Trophoblast cell (in vitro differentiated cells and primary cell): Measurements from ENCODE around the gene PEDS1.
"Not testable (repeated sequence)": the region's sequence is repeated elsewhere in the genome, so short reads cannot be mapped to it uniquely, and the experiment has no call there.

Source experiments
- DNase-seq, 2 donors: peaks; one replicate each; pipeline ENCODE4 v3.0.0-alpha.2; 2016
- H2AFZ ChIP-seq: 2 replicates; pipeline ENCODE4 v1.6.1; 2013; ENCODE audit warnings: low read length, moderate library complexity, mild to moderate bottlenecking; ENCODE audit not compliant: insufficient read depth, poor library complexity
- H2AK5ac ChIP-seq: 2 replicates; pipeline ENCODE4 v1.6.1; 2013; ENCODE audit warnings: mild to moderate bottlenecking, low read length
- H2BK120ac ChIP-seq: 2 replicates; pipeline ENCODE4 v1.6.1; 2013; ENCODE audit warnings: low read length, mild to moderate bottlenecking, moderate library complexity; ENCODE audit not compliant: insufficient read depth, poor library complexity
- H2BK12ac ChIP-seq: 2 replicates; pipeline ENCODE4 v1.6.1; 2013; ENCODE audit warnings: mild to moderate bottlenecking, low read length, moderate library complexity
- H2BK5ac ChIP-seq: 2 replicates; pipeline ENCODE4 v1.6.1; 2013; ENCODE audit warnings: low read length, low read depth, moderate library complexity, mild to moderate bottlenecking; ENCODE audit not compliant: poor library complexity
- H3K14ac ChIP-seq: 2 replicates; pipeline ENCODE4 v1.6.1; 2013; ENCODE audit warnings: mild to moderate bottlenecking, low read length
- H3K18ac ChIP-seq: 2 replicates; pipeline ENCODE4 v1.6.1; 2013; ENCODE audit warnings: mild to moderate bottlenecking, low read length
- H3K23ac ChIP-seq: 2 replicates; pipeline ENCODE4 v1.6.1; 2013; ENCODE audit warnings: low read length
- H3K27ac ChIP-seq: 2 replicates; pipeline ENCODE4 v1.5.1; 2013; ENCODE audit warnings: low read depth, mild to moderate bottlenecking, inconsistent platforms, low read length, moderate library complexity
- H3K27me3 ChIP-seq: 2 replicates; pipeline ENCODE4 v1.6.1; 2013; ENCODE audit warnings: inconsistent platforms, mild to moderate bottlenecking, low read length, moderate library complexity; ENCODE audit not compliant: insufficient read depth
- H3K36me3 ChIP-seq, 2 experiments: 1 replicate in 1 of 2; 2 replicates in 1 of 2; pipeline ENCODE4 v1.6.1; 2013; ENCODE audit warnings: low read length in 2 of 2, mild to moderate bottlenecking in 2 of 2, moderate library complexity in 1 of 2; ENCODE audit not compliant: insufficient read depth in 2 of 2, control insufficient read depth in 1 of 2
- H3K4ac ChIP-seq: 2 replicates; pipeline ENCODE4 v1.6.1; 2013; ENCODE audit warnings: low read depth, mild to moderate bottlenecking, low read length, moderate library complexity
- H3K4me1 ChIP-seq, 2 experiments: 1 replicate in 1 of 2; 2 replicates in 1 of 2; pipeline ENCODE4 v1.6.1; 2013; ENCODE audit warnings: low read length in 2 of 2, mild to moderate bottlenecking in 2 of 2, moderate library complexity in 1 of 2; ENCODE audit not compliant: insufficient read depth in 2 of 2, control insufficient read depth in 1 of 2
- H3K4me2 ChIP-seq: 2 replicates; pipeline ENCODE4 v1.6.1; 2013; ENCODE audit warnings: inconsistent platforms, mild to moderate bottlenecking, low read length, moderate library complexity
- H3K4me3 ChIP-seq: 2 replicates; pipeline ENCODE4 v1.5.1; 2013; ENCODE audit warnings: mild to moderate bottlenecking, low read depth, low read length, inconsistent platforms
- H3K79me1 ChIP-seq: one replicate; pipeline ENCODE4 v1.6.1; 2013; ENCODE audit warnings: low read length
- H3K79me2 ChIP-seq: 2 replicates; pipeline ENCODE4 v1.6.1; 2013; ENCODE audit warnings: low read length, mild to moderate bottlenecking; ENCODE audit not compliant: control insufficient read depth, insufficient read depth, poor library complexity
- H3K9ac ChIP-seq: 2 replicates; pipeline ENCODE4 v1.6.1; 2013; ENCODE audit warnings: mild to moderate bottlenecking, low read length
- H3K9me3 ChIP-seq: 2 replicates; pipeline ENCODE4 v1.6.1; 2013; ENCODE audit warnings: low read depth, mild to moderate bottlenecking, control low read depth, inconsistent platforms, low read length; ENCODE audit not compliant: insufficient read depth
- H4K12ac ChIP-seq: 2 replicates; pipeline ENCODE4 v1.6.1; 2013; ENCODE audit warnings: low read depth, mild to moderate bottlenecking, low read length, moderate library complexity
- H4K8ac ChIP-seq: 2 replicates; pipeline ENCODE4 v1.6.1; 2013; ENCODE audit warnings: low read depth, mild to moderate bottlenecking, low read length, moderate library complexity
- H4K91ac ChIP-seq: one replicate; pipeline ENCODE4 v1.6.1; 2013; ENCODE audit warnings: low read depth, mild to moderate bottlenecking, low read length, moderate library complexity
- WGBS: extraction: QIAGEN DNeasy Blood & Tissue Kit; methylation state at CpG from one replicate; pipeline ENCODE4 v1.1.7; 2013; ENCODE audit warnings: missing lambda C conversion rate; ENCODE audit not compliant: insufficient read length, insufficient coverage; ENCODE audit errors: extremely low coverage; 5-methylcytosine and 5-hydroxymethylcytosine counted together

PEDS1 gene

GRCh38 chr20:50178672-50179071, 25.1 kb upstream of the PEDS1 start:
- H4K12ac ChIP-seq, H3K4me1 ChIP-seq, H3K18ac ChIP-seq, H3K23ac ChIP-seq, H4K8ac ChIP-seq, H3K27me3 ChIP-seq, H3K9ac ChIP-seq, H3K4me3 ChIP-seq, H2AFZ ChIP-seq, H3K36me3 ChIP-seq, H3K9me3 ChIP-seq, H3K27ac ChIP-seq, DNase-seq, H4K91ac ChIP-seq, H3K4me2 ChIP-seq, H3K79me1 ChIP-seq, H3K14ac ChIP-seq, H3K4ac ChIP-seq, H2AK5ac ChIP-seq, H2BK120ac ChIP-seq, H3K79me2 ChIP-seq, H2BK5ac ChIP-seq: not testable (repeated sequence)
- WGBS: no CpG with 5 or more reads among the region's 9 CpGs
- peak overlapping the region; percentile 6 for H2BK12ac ChIP-seq

GRCh38 chr20:50175938-50176933, 22.7 kb upstream of the PEDS1 start:
- no peak overlapping the region for H3K4ac ChIP-seq
- H4K91ac ChIP-seq: no peak overlapping the region
- H2BK120ac ChIP-seq: no peak overlapping the region
- no peak overlapping the region for H2AK5ac ChIP-seq
- H3K4me1 ChIP-seq: peaks cover 6 to 12% of the 10 kb centered on the region in 2 experiments
- H3K4me3 ChIP-seq: no peak overlapping the region
- no peak overlapping the region for H4K12ac ChIP-seq
- H3K79me2 ChIP-seq: peaks cover 5% of the 10 kb centered on the region
- no peak overlapping the region for H3K23ac ChIP-seq
- no peak overlapping the region for H3K4me2 ChIP-seq
- H3K36me3 ChIP-seq: no peaks in the 10 kb centered on the region
- peaks cover 14% of the 10 kb centered on the region for H3K79me1 ChIP-seq
- WGBS: no CpG with 5 or more reads among the region's 18 CpGs
- H2BK5ac ChIP-seq: no peak overlapping the region
- no peaks in the 10 kb centered on the region for H3K27me3 ChIP-seq
- no peak overlapping the region for H3K14ac ChIP-seq
- no peak overlapping the region for H2BK12ac ChIP-seq
- no peaks in the 10 kb centered on the region for H3K9me3 ChIP-seq
- no peak overlapping the region for H3K9ac ChIP-seq
- no peak for DNase-seq
- H3K18ac ChIP-seq: peak overlapping the region; percentile 28
- no peak overlapping the region for H3K27ac ChIP-seq
- no peak overlapping the region for H4K8ac ChIP-seq
- no peak overlapping the region for H2AFZ ChIP-seq

GRCh38 chr20:50174456-50174855, 20.9 kb upstream of the PEDS1 start:
- no CpG with 5 or more reads among the region's 5 CpGs for WGBS
- no peak overlapping the region for H3K4me2 ChIP-seq
- no peak overlapping the region for H3K27ac ChIP-seq
- H3K18ac ChIP-seq: no peak overlapping the region
- H2AFZ ChIP-seq: no peak overlapping the region
- H2AK5ac ChIP-seq: no peak overlapping the region
- peaks cover 6 to 12% of the 10 kb centered on the region in 2 experiments for H3K4me1 ChIP-seq
- H4K12ac ChIP-seq: no peak overlapping the region
- H3K9ac ChIP-seq: no peak overlapping the region
- no peak overlapping the region for H2BK5ac ChIP-seq
- peaks cover 16% of the 10 kb centered on the region for H3K79me1 ChIP-seq
- H3K4ac ChIP-seq: no peak overlapping the region
- H3K14ac ChIP-seq: no peak overlapping the region
- no peaks in the 10 kb centered on the region for H3K9me3 ChIP-seq
- no peaks in the 10 kb centered on the region for H3K36me3 ChIP-seq
- no peak overlapping the region for H2BK12ac ChIP-seq
- H4K91ac ChIP-seq: no peak overlapping the region
- no peak overlapping the region for H3K23ac ChIP-seq
- no peak overlapping the region for H3K4me3 ChIP-seq
- peaks cover 5% of the 10 kb centered on the region for H3K79me2 ChIP-seq
- H4K8ac ChIP-seq: no peak overlapping the region
- no peaks in the 10 kb centered on the region for H3K27me3 ChIP-seq
- DNase-seq: no peak
- H2BK120ac ChIP-seq: no peak overlapping the region

GRCh38 chr20:50172347-50173013, 19.0 kb upstream of the PEDS1 start:
- Histone ChIP-seq H3K9ac (peak overlapping the region; percentile 66), H3K18ac (peak overlapping the region; percentile 6), H3K36me3 (no peaks in the 10 kb centered on the region), H4K12ac (no peak overlapping the region), H3K14ac (peak overlapping the region; percentile 65), H2BK5ac (peak overlapping the region; percentile 77), H3K4me3 (peak overlapping the region; percentile 53), H2BK12ac (no peak overlapping the region), H3K4me1 (peaks cover 6 to 12% of the 10 kb centered on the region in 2 experiments), H3K27me3 (no peaks in the 10 kb centered on the region), H3K27ac (peak overlapping the region; percentile 94), H3K79me2 (peaks cover 5% of the 10 kb centered on the region), H2AK5ac (no peak overlapping the region), H2BK120ac (peak overlapping the region; percentile 66), H3K9me3 (no peaks in the 10 kb centered on the region), H3K23ac (no peak overlapping the region), H3K4ac (peak overlapping the region; percentile 29), H4K91ac (peak overlapping the region; percentile 89), H3K79me1 (peaks cover 20% of the 10 kb centered on the region), H3K4me2 (peak overlapping the region; percentile 77), H2AFZ (peak overlapping the region; percentile 41), H4K8ac (peak overlapping the region; percentile 82)
- no CpG with 5 or more reads among the region's 36 CpGs for WGBS
- peak; percentile 71 to 74 for DNase-seq
